ENCODE data around the gene TMEM154. TPM values are rescaled to one million over a fixed set of nuclear protein-coding genes. Genes with fewer than 3 reads are reported as not detected.

Gene TMEM154
- total RNA-seq, 1 donor from 2014 or later = 1.4 TPM

GRCh38 chr4:152704788-152705187 lies 25.0 kb upstream of the TMEM154 start:
- no peak overlapping the region for H3K27ac ChIP-seq (replicated peaks)
- H3K27me3 ChIP-seq (ENCODE audit: low read depth) = peaks cover 7% of the 10 kb centered on the region
- H3K4me1 ChIP-seq = peaks cover 4% of the 10 kb centered on the region
- H3K4me3 ChIP-seq = no peak overlapping the region
- intact Hi-C loops (cut with micrococcal nuclease) = no loop called here
- peaks cover 18% of the 10 kb centered on the region for H3K9me3 ChIP-seq (replicated peaks)
- H3K36me3 ChIP-seq = no peaks in the 10 kb centered on the region
- TF ChIP-seq CTCF (IDR thresholded peaks at IDR 0.05; ENCODE audit: borderline replicate concordance) = no peak
- no peak for DNase-seq

GRCh38 chr4:152700151-152700550 lies 20.4 kb upstream of the TMEM154 start:
- Histone ChIP-seq H3K27ac (replicated peaks) (no peak overlapping the region), H3K4me3 (no peak overlapping the region), H3K4me1 (peaks cover 5% of the 10 kb centered on the region), H3K9me3 (replicated peaks) (peaks cover 15% of the 10 kb centered on the region), H3K27me3 (ENCODE audit: low read depth) (peaks cover 7% of the 10 kb centered on the region), H3K36me3 (no peaks in the 10 kb centered on the region)
- DNase-seq = no peak
- intact Hi-C loops (cut with micrococcal nuclease) = no loop called here
- no peak for TF ChIP-seq CTCF (IDR thresholded peaks at IDR 0.05; ENCODE audit: borderline replicate concordance)

- Histone ChIP-seq H3K9me3 (replicated peaks) (peaks cover 7% of the 10 kb centered on the region), H3K4me1 (peaks cover 5% of the 10 kb centered on the region), H3K27me3 (ENCODE audit: low read depth) (peaks cover 7% of the 10 kb centered on the region), H3K4me3 (no peak overlapping the region), H3K27ac (replicated peaks) (no peak overlapping the region), H3K36me3 (no peaks in the 10 kb centered on the region)
- DNase-seq = no peak
- TF ChIP-seq CTCF (IDR thresholded peaks at IDR 0.05; ENCODE audit: borderline replicate concordance) = no peak
- intact Hi-C loops (cut with micrococcal nuclease) = no loop called here
Observed at GRCh38 chr4:152699313-152699712, 19.5 kb upstream of the TMEM154 start.

GRCh38 chr4:152698089-152698499 lies 18.3 kb upstream of the TMEM154 start:
- intact Hi-C loops (cut with micrococcal nuclease) = no loop called here
- Histone ChIP-seq H3K9me3 (replicated peaks) (no peaks in the 10 kb centered on the region), H3K27ac (replicated peaks) (no peak overlapping the region), H3K27me3 (ENCODE audit: low read depth) (peaks cover 7% of the 10 kb centered on the region), H3K4me3 (no peak overlapping the region), H3K4me1 (peaks cover 5% of the 10 kb centered on the region), H3K36me3 (no peaks in the 10 kb centered on the region)
- DNase-seq = no peak
- no peak for TF ChIP-seq CTCF (IDR thresholded peaks at IDR 0.05; ENCODE audit: borderline replicate concordance)

GRCh38 chr4:152697284-152698088 lies 17.7 kb upstream of the TMEM154 start:
- no peak overlapping the region for H3K27ac ChIP-seq (replicated peaks)

More at GRCh38 chr4:152697284-152698088, 17.7 kb upstream of the TMEM154 start:
- Histone ChIP-seq H3K27me3 (ENCODE audit: low read depth) (peaks cover 7% of the 10 kb centered on the region), H3K4me1 (peaks cover 5% of the 10 kb centered on the region), H3K9me3 (replicated peaks) (no peaks in the 10 kb centered on the region), H3K4me3 (no peak overlapping the region), H3K36me3 (no peaks in the 10 kb centered on the region)
- no peak for TF ChIP-seq CTCF (IDR thresholded peaks at IDR 0.05; ENCODE audit: borderline replicate concordance)
- intact Hi-C loops (cut with micrococcal nuclease) = no loop called here
- no peak for DNase-seq

Measured in left ventricle myocardium inferior (tissue), 1 donor.